ENCODE measurements around the gene DAZ3. TPM values are rescaled to one million over a fixed set of nuclear protein-coding genes. Genes with fewer than 3 reads are reported as not detected.
"Not testable (repeated sequence)": the region's sequence is repeated elsewhere in the genome, so short reads cannot be mapped to it uniquely, and the experiment has no call there.

DAZ3 gene
- total RNA-seq (ENCODE audit: insufficient read depth, low replicate concordance): not detected

- not testable (repeated sequence) for DNase-seq (ENCODE audit: low spot score)
Observed at GRCh38 chrY:24813293-24813692, at the start of gene DAZ3. Gene DAZ3 (minus strand): TSS chrY:24813393. CDS start chrY:24813185, 208 bp downstream.

DNA sequence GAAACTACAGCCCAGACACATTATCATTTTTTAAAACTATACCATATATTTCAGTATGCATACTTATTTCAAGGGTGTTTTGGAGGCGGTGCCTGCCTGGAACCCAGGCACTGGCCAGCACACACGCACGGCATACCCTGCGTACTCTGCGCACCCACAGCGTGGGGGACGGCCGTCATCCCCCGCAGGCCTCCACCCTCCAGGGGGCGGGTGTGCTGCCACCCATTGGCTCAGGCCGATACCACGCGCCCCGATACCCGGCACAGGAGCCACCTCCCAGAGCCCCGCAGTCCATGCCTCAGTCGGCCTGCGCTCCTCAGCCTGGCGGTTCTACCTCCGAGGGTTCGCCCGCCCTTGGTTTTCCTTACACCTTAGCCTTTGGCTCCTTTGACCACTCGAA lies 20.4 kb upstream of the DAZ3 start, which contains the start of gene DAZ4:
Gene DAZ4, plus strand, starts transcription at position 301 of the 400 bp plus-strand sequence. CDS start 208 bp downstream, outside the sequence.
- not testable (repeated sequence) for DNase-seq (ENCODE audit: low spot score)

- not testable (repeated sequence) for DNase-seq (ENCODE audit: low spot score)
Observed at GRCh38 chrY:24825069-24825468, 11.9 kb upstream of the DAZ3 start.

GRCh38 chrY:24824184-24824879 lies 11.1 kb upstream of the DAZ3 start:
- not testable (repeated sequence) for DNase-seq (ENCODE audit: low spot score)

- DNase-seq (ENCODE audit: low spot score): not testable (repeated sequence)
Observed at GRCh38 chrY:24821836-24822235, 8.6 kb upstream of the DAZ3 start.

Other genes starting within 250 kb of the DAZ3 start
- not detected for gene BPY2B, start 195.4 kb downstream of the DAZ3 start, total RNA-seq (ENCODE audit: insufficient read depth, low replicate concordance)
- not detected for gene DAZ4, start 20.5 kb upstream of the DAZ3 start, total RNA-seq (ENCODE audit: insufficient read depth, low replicate concordance)
- not detected for gene BPY2C, start 238.7 kb upstream of the DAZ3 start, total RNA-seq (ENCODE audit: insufficient read depth, low replicate concordance)